Activated T-cell treated with anti-CD3 and anti-CD28 coated beads, Interleukin-2, amount 50 U/mL, for 24 hours (primary cell): Measurements from ENCODE around the gene SNPH.
A peak's percentile ranks its signal among the peaks of the same experiment; 100 is the strongest.

Experiments
- DNase-seq: peaks from one replicate; pipeline ENCODE4 v3.0.0-alpha.2; 2020
- H3K27ac Mint-ChIP-seq: 2 replicates; pipeline ENCODE4 v1.8.0; 2020; ENCODE audit warnings: mild to moderate bottlenecking, mixed read lengths
- H3K27me3 Mint-ChIP-seq: 2 replicates; pipeline ENCODE4 v1.8.0; 2020; ENCODE audit warnings: mixed read lengths
- H3K36me3 Mint-ChIP-seq: 2 replicates; pipeline ENCODE4 v1.8.0; 2020; ENCODE audit warnings: low read depth, mixed read lengths
- H3K4me1 Mint-ChIP-seq: 2 replicates; pipeline ENCODE4 v1.8.0; 2020; ENCODE audit warnings: low read depth, mixed read lengths
- H3K4me3 Mint-ChIP-seq: 2 replicates; pipeline ENCODE4 v1.8.0; 2020; ENCODE audit warnings: mild to moderate bottlenecking, moderate library complexity, mixed read lengths
- H3K9me3 Mint-ChIP-seq: 2 replicates; pipeline ENCODE4 v1.8.0; 2020; ENCODE audit warnings: mixed read lengths

Gene SNPH

GRCh38 chr20:1291191-1291741, 25.2 kb downstream of the SNPH start:
- Mint-ChIP-seq H3K27ac (no peak overlapping the region), H3K4me1 (peaks cover 50% of the 10 kb centered on the region), H3K4me3 (no peak overlapping the region), H3K27me3 (no peaks in the 10 kb centered on the region), H3K36me3 (peaks cover 3% of the 10 kb centered on the region), H3K9me3 (no peaks in the 10 kb centered on the region)
- no peak for DNase-seq

- H3K9me3 Mint-ChIP-seq, result no peaks in the 10 kb centered on the region
- H3K4me3 Mint-ChIP-seq, result no peak overlapping the region
- DNase-seq, result no peak
- peaks cover 36% of the 10 kb centered on the region for H3K4me1 Mint-ChIP-seq
- H3K27ac Mint-ChIP-seq, result no peak overlapping the region
- peaks cover 3% of the 10 kb centered on the region for H3K36me3 Mint-ChIP-seq
- no peaks in the 10 kb centered on the region for H3K27me3 Mint-ChIP-seq
Measured at GRCh38 chr20:1292620-1293019, 26.5 kb downstream of the SNPH start.

GRCh38 chr20:1293641-1294379, 27.7 kb downstream of the SNPH start:
- Mint-ChIP-seq H3K27ac (no peak overlapping the region), H3K27me3 (no peaks in the 10 kb centered on the region), H3K9me3 (no peaks in the 10 kb centered on the region), H3K4me1 (peaks cover 30% of the 10 kb centered on the region), H3K4me3 (no peak overlapping the region), H3K36me3 (peaks cover 1% of the 10 kb centered on the region)
- DNase-seq, result no peak

GRCh38 chr20:1294497-1294896, 28.4 kb downstream of the SNPH start:
- peaks cover 31% of the 10 kb centered on the region for H3K4me1 Mint-ChIP-seq
- no peaks in the 10 kb centered on the region for H3K27me3 Mint-ChIP-seq
- DNase-seq, result no peak
- peaks cover 1% of the 10 kb centered on the region for H3K36me3 Mint-ChIP-seq
- H3K9me3 Mint-ChIP-seq, result no peaks in the 10 kb centered on the region
- H3K4me3 Mint-ChIP-seq, result no peak overlapping the region
- H3K27ac Mint-ChIP-seq, result no peak overlapping the region

- Mint-ChIP-seq H3K4me1 (peaks cover 36% of the 10 kb centered on the region), H3K27ac (no peak overlapping the region), H3K9me3 (no peaks in the 10 kb centered on the region), H3K36me3 (peaks cover 1% of the 10 kb centered on the region), H3K4me3 (no peak overlapping the region), H3K27me3 (no peaks in the 10 kb centered on the region)
- DNase-seq, result no peak
Measured at GRCh38 chr20:1295276-1295930, 29.3 kb downstream of the SNPH start.

- Mint-ChIP-seq H3K4me3 (no peak overlapping the region), H3K27ac (no peak overlapping the region), H3K27me3 (no peaks in the 10 kb centered on the region), H3K9me3 (no peaks in the 10 kb centered on the region), H3K4me1 (peaks cover 40% of the 10 kb centered on the region), H3K36me3 (peaks cover 5% of the 10 kb centered on the region)
- no peak for DNase-seq
Measured at GRCh38 chr20:1296117-1296610, 30.1 kb downstream of the SNPH start.

GRCh38 chr20:1296922-1297321, 30.8 kb downstream of the SNPH start:
- peaks cover 5% of the 10 kb centered on the region for H3K36me3 Mint-ChIP-seq
- H3K4me3 Mint-ChIP-seq, result no peak overlapping the region
- DNase-seq, result no peak
- H3K4me1 Mint-ChIP-seq, result peaks cover 35% of the 10 kb centered on the region
- H3K27me3 Mint-ChIP-seq, result no peaks in the 10 kb centered on the region
- H3K9me3 Mint-ChIP-seq, result no peaks in the 10 kb centered on the region
- no peak overlapping the region for H3K27ac Mint-ChIP-seq

GRCh38 chr20:1297486-1297885, 31.4 kb downstream of the SNPH start:
- Mint-ChIP-seq H3K36me3 (peaks cover 5% of the 10 kb centered on the region), H3K27me3 (no peaks in the 10 kb centered on the region), H3K27ac (no peak overlapping the region), H3K4me3 (no peak overlapping the region), H3K9me3 (no peaks in the 10 kb centered on the region), H3K4me1 (peaks cover 31% of the 10 kb centered on the region)
- DNase-seq, result no peak

- Mint-ChIP-seq H3K27ac (no peak overlapping the region), H3K36me3 (peaks cover 5% of the 10 kb centered on the region), H3K4me1 (peaks cover 25% of the 10 kb centered on the region), H3K9me3 (no peaks in the 10 kb centered on the region), H3K27me3 (no peaks in the 10 kb centered on the region), H3K4me3 (no peak overlapping the region)
- DNase-seq, result no peak
Measured at GRCh38 chr20:1298166-1298565, 32.1 kb downstream of the SNPH start.

GRCh38 chr20:1298888-1299511, 32.9 kb downstream of the SNPH start:
- H3K27me3 Mint-ChIP-seq, result no peaks in the 10 kb centered on the region
- no peak for DNase-seq
- no peak overlapping the region for H3K4me3 Mint-ChIP-seq
- peaks cover 5% of the 10 kb centered on the region for H3K36me3 Mint-ChIP-seq
- peaks cover 20% of the 10 kb centered on the region for H3K4me1 Mint-ChIP-seq
- no peak overlapping the region for H3K27ac Mint-ChIP-seq
- no peaks in the 10 kb centered on the region for H3K9me3 Mint-ChIP-seq

GRCh38 chr20:1299522-1299921, 33.4 kb downstream of the SNPH start:
- H3K27ac Mint-ChIP-seq, result peak overlapping the region; percentile 41
- H3K9me3 Mint-ChIP-seq, result no peaks in the 10 kb centered on the region
- no peaks in the 10 kb centered on the region for H3K27me3 Mint-ChIP-seq
- peaks cover 5% of the 10 kb centered on the region for H3K36me3 Mint-ChIP-seq
- H3K4me1 Mint-ChIP-seq, result peaks cover 20% of the 10 kb centered on the region
- peak; percentile 66 for DNase-seq
- no peak overlapping the region for H3K4me3 Mint-ChIP-seq

GRCh38 chr20:1300083-1300840, 34.2 kb downstream of the SNPH start:
- Mint-ChIP-seq H3K4me1 (peaks cover 20% of the 10 kb centered on the region), H3K9me3 (no peaks in the 10 kb centered on the region), H3K36me3 (peaks cover 12% of the 10 kb centered on the region), H3K4me3 (no peak overlapping the region), H3K27me3 (no peaks in the 10 kb centered on the region), H3K27ac (peak overlapping the region; percentile 92)
- no peak for DNase-seq

GRCh38 chr20:1301031-1301529, 35.0 kb downstream of the SNPH start:
- Mint-ChIP-seq H3K36me3 (peaks cover 14% of the 10 kb centered on the region), H3K9me3 (no peaks in the 10 kb centered on the region), H3K4me3 (peak overlapping the region; percentile 53), H3K27ac (peak overlapping the region; percentile 92), H3K4me1 (peaks cover 20% of the 10 kb centered on the region), H3K27me3 (no peaks in the 10 kb centered on the region)
- peak; percentile 63 for DNase-seq
